Astrocyte of the spinal cord (primary cell): Measurements from ENCODE around the gene FAM227B.
A peak's percentile ranks its signal among the peaks of the same experiment; 100 is the strongest.
"Not testable (repeated sequence)": the region's sequence is repeated elsewhere in the genome, so short reads cannot be mapped to it uniquely, and the experiment has no call there.

ENCODE experiments used
- DNase-seq: peaks from one replicate; pipeline ENCODE4 v3.0.0; 2011; ENCODE audit warnings: low read depth, low spot score
- H3K4me3 ChIP-seq: 2 replicates; pipeline ENCODE4 v1.5.1; 2011; ENCODE audit warnings: low read depth, mild to moderate bottlenecking, low read length, moderate library complexity
- in situ Hi-C: cut with HindIII; loops from 2 replicates; pipeline ENCODE4 v1.10.0; 2017; ENCODE audit warnings: low sequenced_read_pairs
- TF ChIP-seq, protein P1 (sequence below): IDR thresholded peaks from 2 replicates; pipeline ENCODE4 v1.5.1; 2012; ENCODE audit warnings: low read depth, mild to moderate bottlenecking, low read length, inconsistent platforms

FAM227B gene

GRCh38 chr15:49620658-49621368, at the start of gene FAM227B, which contains the start of gene DTWD1:
Gene FAM227B, minus strand, starts transcription at chr15:49620818. Its CDS starts 5,647 bp downstream, at chr15:49615171.
Gene DTWD1, plus strand, starts transcription at chr15:49621048. Its CDS starts 4,120 bp downstream, at chr15:49625168.
- TF ChIP-seq, protein P1, sequence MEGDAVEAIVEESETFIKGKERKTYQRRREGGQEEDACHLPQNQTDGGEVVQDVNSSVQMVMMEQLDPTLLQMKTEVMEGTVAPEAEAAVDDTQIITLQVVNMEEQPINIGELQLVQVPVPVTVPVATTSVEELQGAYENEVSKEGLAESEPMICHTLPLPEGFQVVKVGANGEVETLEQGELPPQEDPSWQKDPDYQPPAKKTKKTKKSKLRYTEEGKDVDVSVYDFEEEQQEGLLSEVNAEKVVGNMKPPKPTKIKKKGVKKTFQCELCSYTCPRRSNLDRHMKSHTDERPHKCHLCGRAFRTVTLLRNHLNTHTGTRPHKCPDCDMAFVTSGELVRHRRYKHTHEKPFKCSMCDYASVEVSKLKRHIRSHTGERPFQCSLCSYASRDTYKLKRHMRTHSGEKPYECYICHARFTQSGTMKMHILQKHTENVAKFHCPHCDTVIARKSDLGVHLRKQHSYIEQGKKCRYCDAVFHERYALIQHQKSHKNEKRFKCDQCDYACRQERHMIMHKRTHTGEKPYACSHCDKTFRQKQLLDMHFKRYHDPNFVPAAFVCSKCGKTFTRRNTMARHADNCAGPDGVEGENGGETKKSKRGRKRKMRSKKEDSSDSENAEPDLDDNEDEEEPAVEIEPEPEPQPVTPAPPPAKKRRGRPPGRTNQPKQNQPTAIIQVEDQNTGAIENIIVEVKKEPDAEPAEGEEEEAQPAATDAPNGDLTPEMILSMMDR = no peak
- peak; percentile 99 for DNase-seq
- peak within 1 kb of the TSS; percentile 89 for H3K4me3 ChIP-seq
- in situ Hi-C loops = no loop called here

GRCh38 chr15:49669288-49669687, 48.7 kb upstream of the FAM227B start:
- H3K4me3 ChIP-seq = no peak overlapping the region
- in situ Hi-C loops = no loop called here
- DNase-seq = no peak
- TF ChIP-seq, protein P1 = no peak

DNA sequence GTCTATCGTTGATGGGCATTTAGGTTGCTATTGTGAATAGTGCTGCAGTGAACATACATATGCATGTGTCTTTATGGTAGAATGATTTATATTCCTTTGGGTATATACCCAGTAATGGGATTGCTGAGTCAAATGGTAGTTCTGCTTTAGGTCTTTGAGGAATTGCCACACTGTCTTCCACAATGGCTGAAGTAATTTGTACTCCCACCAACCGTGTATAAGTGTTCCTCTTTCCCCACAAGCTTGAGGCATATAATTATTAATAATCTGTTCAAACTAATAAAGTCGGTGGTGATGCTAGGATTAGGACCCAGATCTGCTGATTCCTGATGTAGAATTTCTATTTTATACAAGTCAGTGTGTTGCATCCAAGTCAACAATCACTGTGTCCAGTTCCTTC, 45.9 kb upstream of the FAM227B start:
- in situ Hi-C loops, DNase-seq, H3K4me3 ChIP-seq: not testable (repeated sequence)

GRCh38 chr15:49664716-49665115, 44.1 kb upstream of the FAM227B start:
- in situ Hi-C loops = no loop called here
- TF ChIP-seq, protein P1 = no peak
- DNase-seq = peak; percentile 17

DNA sequence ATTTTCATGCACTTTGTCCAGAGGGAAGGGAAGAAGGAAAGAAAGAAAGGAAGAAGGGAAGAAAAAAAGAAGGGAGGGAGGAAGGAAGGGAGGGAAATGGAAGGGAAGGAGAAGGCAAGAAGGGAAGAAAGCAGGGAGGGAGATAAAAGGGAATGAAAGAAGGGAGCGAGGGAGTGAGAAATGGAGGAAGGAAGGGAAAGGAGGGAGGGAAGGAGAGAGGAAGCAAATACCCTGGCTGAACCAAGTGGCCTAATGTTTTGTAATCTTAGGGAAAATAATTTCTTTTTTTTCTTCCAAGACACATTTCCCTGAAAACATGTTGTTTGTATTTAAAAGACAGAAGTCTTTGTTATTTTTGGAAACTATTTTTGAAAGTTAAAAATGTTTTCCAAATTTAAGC, 36.1 kb upstream of the FAM227B start:
- no peak overlapping the region for H3K4me3 ChIP-seq
- TF ChIP-seq, protein P1 = no peak
- DNase-seq = no peak
- in situ Hi-C loops = no loop called here

More at GRCh38 chr15:49664716-49665115, 44.1 kb upstream of the FAM227B start:
- H3K4me3 ChIP-seq = no peak overlapping the region

DNA sequence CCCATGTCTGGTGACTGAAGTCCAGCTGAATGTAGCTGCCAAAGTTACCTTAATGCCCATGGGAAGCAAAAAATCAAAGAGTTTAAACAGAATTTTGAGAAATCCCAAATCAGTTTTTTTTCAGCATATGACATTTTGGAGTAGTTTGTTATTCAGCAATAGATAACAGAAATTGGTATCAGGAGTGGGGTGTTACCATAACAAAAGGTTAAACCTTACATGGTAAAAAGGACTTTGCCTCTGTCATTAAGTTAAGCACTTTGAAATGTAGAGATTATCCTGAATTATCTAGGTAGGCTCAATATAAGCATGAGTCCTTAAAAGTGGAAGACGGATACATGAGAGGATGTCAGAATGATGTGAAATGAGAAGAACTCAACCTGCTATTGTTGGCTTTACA, 32.3 kb upstream of the FAM227B start:
- in situ Hi-C loops = no loop called here
- TF ChIP-seq, protein P1 = no peak

GRCh38 chr15:49650676-49651075, 30.1 kb upstream of the FAM227B start:
- no peak overlapping the region for H3K4me3 ChIP-seq
- in situ Hi-C loops = no loop called here
- TF ChIP-seq, protein P1 = no peak
- no peak for DNase-seq

More for the DNA sequence above, 32.3 kb upstream of the FAM227B start:
- no peak overlapping the region for H3K4me3 ChIP-seq
- no peak for DNase-seq
